PC-3 (cell line): ENCODE measurements around the gene TMEM38B. TPM values are rescaled to one million over a fixed set of nuclear protein-coding genes. Genes with fewer than 3 reads are reported as not detected.

Experiments used
- ATAC-seq: fragments of 200-7000 bp; cut with Tn5 transposase; 2 replicates; pipeline ENCODE4 v1.9.1; 2020; ENCODE audit warnings: mild to moderate bottlenecking, moderate library complexity
- BruUV-seq: library from RNA; stranded (reverse); fragments of 400-500 nt; replicated peaks from 2 replicates; lab custom pipeline; 2021; lab: Mats Ljungman, UMichigan
- CTCF ChIA-PET: fragments of 300-600 bp; sonication (Branson Sonifier 250); formaldehyde crosslinking; loops from one replicate; lab custom pipeline; 2022; ENCODE audit warnings: antibody characterized with exemption; lab: Charles Lee
- POLR2A ChIA-PET: fragments of 300-600 bp; sonication (Branson Sonifier 250); formaldehyde crosslinking; loops from one replicate; lab custom pipeline; 2022; ENCODE audit warnings: antibody characterized with exemption; ENCODE audit not compliant: unreplicated experiment; lab: Charles Lee
- DNase-seq: peaks from one replicate; pipeline ENCODE4 v3.0.0-alpha.2; 2015
- H2AFZ ChIP-seq: fragments of 300-600 bp; sonication (generic); 2 replicates; pipeline ENCODE4 v1.6.0; 2016; ENCODE audit warnings: antibody characterized with exemption, low read length
- H3F3A ChIP-seq: fragments of 300-600 bp; sonication (generic); one replicate; pipeline ENCODE4 v1.6.0; 2017; ENCODE audit warnings: antibody characterized with exemption, low read length, control low read depth, mild to moderate bottlenecking; ENCODE audit not compliant: unreplicated experiment
- H3K27ac ChIP-seq: fragments of 300-600 bp; sonication (generic); 2 replicates; pipeline ENCODE4 v1.5.1; 2016; ENCODE audit warnings: mild to moderate bottlenecking, low read length
- H3K27me3 ChIP-seq: fragments of 300-600 bp; sonication (generic); 2 replicates; pipeline ENCODE4 v1.6.1; 2016; ENCODE audit warnings: low read length, mixed read lengths
- H3K36me3 ChIP-seq: fragments of 300-600 bp; sonication (generic); 2 replicates; pipeline ENCODE4 v1.6.1; 2016; ENCODE audit warnings: low read depth, mixed run types, low read length, mixed read lengths
- H3K4me1 ChIP-seq: fragments of 300-600 bp; sonication (generic); 2 replicates; pipeline ENCODE4 v1.5.1; 2016; ENCODE audit warnings: low read length; ENCODE audit not compliant: insufficient read depth
- H3K4me2 ChIP-seq: fragments of 300-600 bp; sonication (generic); 2 replicates; pipeline ENCODE4 v1.6.0; 2016; ENCODE audit warnings: low read length
- H3K4me3 ChIP-seq: fragments of 300-600 bp; sonication (generic); 2 replicates; pipeline ENCODE4 v1.5.1; 2016; ENCODE audit warnings: mild to moderate bottlenecking, low read length, mixed read lengths
- H3K79me2 ChIP-seq: fragments of 300-600 bp; sonication (generic); 2 replicates; pipeline ENCODE4 v1.6.1; 2017; ENCODE audit warnings: low read length, mixed read lengths
- H3K9ac ChIP-seq: fragments of 300-600 bp; sonication (generic); 2 replicates; pipeline ENCODE4 v1.6.0; 2016; ENCODE audit warnings: mild to moderate bottlenecking, low read length
- H3K9me2 ChIP-seq: fragments of 300-600 bp; sonication (generic); replicated peaks from 2 replicates; pipeline ENCODE4 v1.6.1; 2016; ENCODE audit warnings: mixed run types, low read length, mixed read lengths
- H3K9me3 ChIP-seq: fragments of 300-600 bp; sonication (generic); 2 replicates; pipeline ENCODE4 v1.6.1; 2016; ENCODE audit warnings: low read length, mixed read lengths
- H4K20me1 ChIP-seq: fragments of 300-600 bp; sonication (generic); 2 replicates; pipeline ENCODE4 v1.6.1; 2016; ENCODE audit warnings: low read length, mixed read lengths
- EZH2 ChIP-seq: fragments of 300-600 bp; sonication (generic); IDR thresholded peaks from one replicate; pipeline ENCODE4 v1.6.1; 2017; ENCODE audit warnings: antibody characterized with exemption, mild to moderate bottlenecking, low read length; ENCODE audit not compliant: unreplicated experiment
- EZH2phosphoT487 ChIP-seq: fragments of 300-600 bp; sonication (generic); IDR thresholded peaks from 2 replicates; pipeline ENCODE4 v1.6.1; 2018; ENCODE audit warnings: mild to moderate bottlenecking, antibody characterized with exemption, low read length, borderline replicate concordance
- intact Hi-C: fragments of 100-400 bp; cut with micrococcal nuclease; formaldehyde crosslinking; loops from 2 replicates; pipeline ENCODE4 v1.9.0; 2023
- total RNA-seq: library from RNA; depleted of rRNA; stranded (reverse); fragments of >200 nt; gene quantifications from 2 replicates; pipeline ENCODE4 v1.2.3, GENCODE V29; 2014; rRNA removed
- TF ChIP-seq, protein P1 (sequence below): fragments of 300-600 bp; sonication (generic); conservative IDR thresholded peaks from 2 replicates; pipeline ENCODE4 v1.5.1; 2017; ENCODE audit warnings: antibody characterized with exemption, low read depth, mild to moderate bottlenecking, low read length

Gene TMEM38B
- total RNA-seq, 1 experiment from 2014 or later: 16.0 TPM

GRCh38 chr9:105818903-105819302 lies 124.6 kb downstream of the TMEM38B start:
- intact Hi-C loops: no loop called here
- Histone ChIP-seq H2AFZ (no peak overlapping the region), H3K9me2 (no peaks in the 10 kb centered on the region), H3K79me2 (no peaks in the 10 kb centered on the region), H3K36me3 (no peaks in the 10 kb centered on the region), H3K4me3 (no peak overlapping the region), H3K9ac (no peak overlapping the region), H3K4me2 (no peak overlapping the region), H3K9me3 (no peaks in the 10 kb centered on the region), H4K20me1 (no peaks in the 10 kb centered on the region), H3K27me3 (no peaks in the 10 kb centered on the region), H3K27ac (no peak overlapping the region), H3F3A (no peaks in the 10 kb centered on the region), H3K4me1 (no peaks in the 10 kb centered on the region)
- DNase-seq: no peak
- TF ChIP-seq EZH2phosphoT487 (no peak), EZH2 (no peak)
- TF ChIP-seq, protein P1, sequence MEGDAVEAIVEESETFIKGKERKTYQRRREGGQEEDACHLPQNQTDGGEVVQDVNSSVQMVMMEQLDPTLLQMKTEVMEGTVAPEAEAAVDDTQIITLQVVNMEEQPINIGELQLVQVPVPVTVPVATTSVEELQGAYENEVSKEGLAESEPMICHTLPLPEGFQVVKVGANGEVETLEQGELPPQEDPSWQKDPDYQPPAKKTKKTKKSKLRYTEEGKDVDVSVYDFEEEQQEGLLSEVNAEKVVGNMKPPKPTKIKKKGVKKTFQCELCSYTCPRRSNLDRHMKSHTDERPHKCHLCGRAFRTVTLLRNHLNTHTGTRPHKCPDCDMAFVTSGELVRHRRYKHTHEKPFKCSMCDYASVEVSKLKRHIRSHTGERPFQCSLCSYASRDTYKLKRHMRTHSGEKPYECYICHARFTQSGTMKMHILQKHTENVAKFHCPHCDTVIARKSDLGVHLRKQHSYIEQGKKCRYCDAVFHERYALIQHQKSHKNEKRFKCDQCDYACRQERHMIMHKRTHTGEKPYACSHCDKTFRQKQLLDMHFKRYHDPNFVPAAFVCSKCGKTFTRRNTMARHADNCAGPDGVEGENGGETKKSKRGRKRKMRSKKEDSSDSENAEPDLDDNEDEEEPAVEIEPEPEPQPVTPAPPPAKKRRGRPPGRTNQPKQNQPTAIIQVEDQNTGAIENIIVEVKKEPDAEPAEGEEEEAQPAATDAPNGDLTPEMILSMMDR: no peak
- ChIA-PET POLR2A (no interaction called here), CTCF (no interaction called here)
- BruUV-seq: no TSS peak
- no peak for ATAC-seq

DNA sequence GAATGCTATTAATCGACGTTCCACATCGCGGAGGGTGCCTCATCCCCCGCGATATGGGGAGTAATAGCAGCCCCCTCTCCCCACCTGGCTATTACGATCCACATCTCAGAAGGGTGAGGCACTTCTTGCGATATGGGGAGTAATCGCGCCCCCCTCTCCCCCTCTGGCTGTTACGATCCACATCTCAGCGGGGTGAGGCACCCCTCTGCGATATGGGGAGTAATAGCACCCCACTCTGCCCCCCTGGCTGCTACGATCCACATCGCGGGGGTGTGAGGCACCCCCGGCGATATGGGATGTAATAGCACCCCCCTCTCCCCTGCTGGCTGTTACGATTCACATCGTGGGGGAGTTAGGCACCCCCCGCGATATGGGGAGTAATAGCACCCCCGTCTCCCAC lies 128.5 kb downstream of the TMEM38B start:
- no peak for DNase-seq
- Histone ChIP-seq H3K79me2 (no peaks in the 10 kb centered on the region), H3K9me2 (no peaks in the 10 kb centered on the region), H2AFZ (no peak overlapping the region), H3K27ac (no peak overlapping the region), H3K36me3 (no peaks in the 10 kb centered on the region), H3K4me2 (no peak overlapping the region), H3K4me3 (no peak overlapping the region), H3K4me1 (no peaks in the 10 kb centered on the region), H3K27me3 (no peaks in the 10 kb centered on the region), H3F3A (no peaks in the 10 kb centered on the region), H3K9me3 (no peaks in the 10 kb centered on the region), H4K20me1 (no peaks in the 10 kb centered on the region), H3K9ac (no peak overlapping the region)
- BruUV-seq: no TSS peak
- intact Hi-C loops: no loop called here
- POLR2A ChIA-PET: no interaction called here
- CTCF ChIA-PET: no interaction called here
- no peak for ATAC-seq
- TF ChIP-seq EZH2phosphoT487: no peak
- no peak for TF ChIP-seq EZH2
- TF ChIP-seq, protein P1: no peak

Other genes with a start within 250 kb of the TMEM38B start
- 1.7 and 2.1 TPM in 2 replicates for gene FSD1L, start 246.5 kb upstream of the TMEM38B start, total RNA-seq
- gene FKTN, start 136.4 kb upstream of the TMEM38B start, total RNA-seq: 9.0 and 9.2 TPM in 2 replicates
- not detected in 2 replicates for gene TAL2, start 32.1 kb upstream of the TMEM38B start, total RNA-seq